Pancreas (tissue), 10 donors: ENCODE measurements around the gene SPANXB1. TPM values are rescaled to one million over a fixed set of nuclear protein-coding genes. Genes with fewer than 3 reads are reported as not detected.
"Not testable (repeated sequence)": the region's sequence is repeated elsewhere in the genome, so short reads cannot be mapped to it uniquely, and the experiment has no call there.

Source experiments
- ATAC-seq, 4 donors: fragments of 200-7000 bp; cut with Tn5 transposase; one replicate each; pipeline versions ENCODE4 v1.8.0 to v1.9.1; 2020; ENCODE audit warnings: mild to moderate bottlenecking in 4 of 4, moderate library complexity in 4 of 4
- DNase-seq, 6 donors: peaks; one replicate each; pipeline ENCODE4 v3.0.0-alpha.2; 2020
- FAIRE-seq: peaks from 2 replicates; lab custom pipeline; 2012; peaks lifted over from hg19 to GRCh38; lab: Jason Lieb, UNC
- H3K27ac ChIP-seq, 4 donors: fragments of 200-600 bp; sonication (generic); 1 replicate in 3 of 4; 2 replicates in 1 of 4; pipeline versions ENCODE4 v1.5.0 to v1.8.0; 2020
- H3K27me3 ChIP-seq, 4 donors: fragments of 200-600 bp; one replicate each; pipeline ENCODE4 v1.8.0; 2021
- H3K36me3 ChIP-seq, 3 donors: fragments of 200-600 bp; sonication (generic) in 1 of 3; one replicate each; pipeline versions ENCODE4 v1.5.0 to v1.8.0; 2020 to 2021
- H3K4me1 ChIP-seq, 3 donors: fragments of 200-600 bp; one replicate each; pipeline ENCODE4 v1.8.0; 2021
- H3K4me3 ChIP-seq, 4 donors: fragments of 200-600 bp; sonication (generic) in 2 of 4; one replicate each; pipeline versions ENCODE4 v1.5.0 to v1.8.0; 2020 to 2021
- H3K9me3 ChIP-seq, 4 donors: fragments of 200-600 bp; one replicate each; pipeline ENCODE4 v1.8.0; 2021
- WGBS, 2 donors: extraction: QIAGEN DNeasy Blood & Tissue Kit; methylation state at CpG; one replicate each; pipeline ENCODE4 v1.1.7; 2013; 5-methylcytosine and 5-hydroxymethylcytosine counted together
- intact Hi-C, 3 donors: fragments of 100-400 bp; cut with DNase I; formaldehyde crosslinking; loops; one replicate each; pipeline versions ENCODE4 v1.11.1 to v1.14.2; 2022
- polyA plus RNA-seq, 2 donors: library from polyadenylated mRNA; stranded (reverse); fragments of 200-250 nt; gene quantifications; one replicate each; pipeline ENCODE4 v1.2.3, GENCODE V29; 2013
- total RNA-seq, 6 donors: library from RNA; stranded (reverse); fragmentation: NEBNext Ultra II Directional in 4 of 6; extraction: Animal tissue kit (Norgen Biotek cat#: 25700) in 4 of 6; gene quantifications; one replicate each; pipeline versions ENCODE4 v1.2.1 to v1.2.4, GENCODE V29; 2021 to 2023
- TF ChIP-seq, protein P1 (sequence below), 4 donors: fragments of 200-600 bp; sonication (generic) in 3 of 4; IDR thresholded peaks; one replicate each; pipeline versions ENCODE4 v1.5.0 to v1.8.0; 2021; ENCODE audit warnings: antibody characterized with exemption in 4 of 4
- donor health status: healthy with polysubstance abuse.
- donor health status: DM: no; HTN: no; CAD: no; lungs with moderate emphysema.
- donor health status: DM: no; HTN: no; CAD: no.
- donor health status: control.
- donor health status: control.
- donor health status: Bipolar disorder and iron deficiency.
- donor health status: DM: yes; HTN: yes; CAD: no.
- donor health status: DM: no; HTN: no; CAD: no.
- donor health status: DM: no; HTN: no; CAD: no.
- donor health status: DM: yes; HTN: yes; CAD: no.

The SPANXB1 gene, protein sequence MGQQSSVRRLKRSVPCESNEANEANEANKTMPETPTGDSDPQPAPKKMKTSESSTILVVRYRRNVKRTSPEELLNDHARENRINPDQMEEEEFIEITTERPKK
- total RNA-seq, result not detected
- not detected for polyA plus RNA-seq

DNA sequence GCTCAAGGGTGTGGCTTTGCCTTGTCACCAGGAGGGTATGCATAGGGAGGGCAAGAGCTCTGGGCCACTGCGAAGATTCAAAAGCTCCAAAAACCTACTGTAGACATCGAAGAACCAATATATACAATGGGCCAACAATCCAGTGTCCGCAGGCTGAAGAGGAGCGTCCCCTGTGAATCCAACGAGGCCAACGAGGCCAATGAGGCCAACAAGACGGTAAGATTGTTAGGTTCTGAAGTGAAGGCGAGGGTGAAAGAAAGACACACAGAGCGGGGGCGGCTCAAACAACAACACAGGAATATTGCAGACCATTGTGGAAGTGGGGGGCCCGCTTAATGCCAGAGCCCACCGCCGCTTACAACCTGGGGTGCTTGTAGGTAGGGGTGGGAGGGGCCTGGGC is at the start of gene SPANXB1:
Gene SPANXB1, plus strand, starts transcription at position 27 of the 400 bp plus-strand sequence. Its CDS starts 100 bp downstream, at position 127.
- intact Hi-C loops, H3K9me3 ChIP-seq, H3K27ac ChIP-seq, ATAC-seq, H3K4me1 ChIP-seq, H3K36me3 ChIP-seq, H3K27me3 ChIP-seq, FAIRE-seq, H3K4me3 ChIP-seq: not testable (repeated sequence)
- 90% methylated on average over 13 of the region's 13 CpGs for WGBS, 2 donors
- DNase-seq, result peak in 2 of 6 donors; percentile 14 to 16

GRCh38 chrX:140967036-140967435 is 35.4 kb upstream of the SPANXB1 start:
- intact Hi-C loops, result no loop called here
- Histone ChIP-seq H3K27me3 (no peaks in the 10 kb centered on the region), H3K4me1 (no peaks in the 10 kb centered on the region), H3K4me3 (no peak overlapping the region), H3K27ac (no peak overlapping the region), H3K36me3 (no peaks in the 10 kb centered on the region), H3K9me3 (no peaks in the 10 kb centered on the region)
- DNase-seq, result no peak
- no peak for FAIRE-seq
- WGBS, 2 donors, result 36 to 48% methylated on average over 3 of the region's 3 CpGs
- peak in 3 of 4 donors; percentile 23 to 38 (median 27) for ATAC-seq
- TF ChIP-seq, protein P1, sequence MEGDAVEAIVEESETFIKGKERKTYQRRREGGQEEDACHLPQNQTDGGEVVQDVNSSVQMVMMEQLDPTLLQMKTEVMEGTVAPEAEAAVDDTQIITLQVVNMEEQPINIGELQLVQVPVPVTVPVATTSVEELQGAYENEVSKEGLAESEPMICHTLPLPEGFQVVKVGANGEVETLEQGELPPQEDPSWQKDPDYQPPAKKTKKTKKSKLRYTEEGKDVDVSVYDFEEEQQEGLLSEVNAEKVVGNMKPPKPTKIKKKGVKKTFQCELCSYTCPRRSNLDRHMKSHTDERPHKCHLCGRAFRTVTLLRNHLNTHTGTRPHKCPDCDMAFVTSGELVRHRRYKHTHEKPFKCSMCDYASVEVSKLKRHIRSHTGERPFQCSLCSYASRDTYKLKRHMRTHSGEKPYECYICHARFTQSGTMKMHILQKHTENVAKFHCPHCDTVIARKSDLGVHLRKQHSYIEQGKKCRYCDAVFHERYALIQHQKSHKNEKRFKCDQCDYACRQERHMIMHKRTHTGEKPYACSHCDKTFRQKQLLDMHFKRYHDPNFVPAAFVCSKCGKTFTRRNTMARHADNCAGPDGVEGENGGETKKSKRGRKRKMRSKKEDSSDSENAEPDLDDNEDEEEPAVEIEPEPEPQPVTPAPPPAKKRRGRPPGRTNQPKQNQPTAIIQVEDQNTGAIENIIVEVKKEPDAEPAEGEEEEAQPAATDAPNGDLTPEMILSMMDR (IDR thresholded peaks at IDR 0.05), result no peak

GRCh38 chrX:140971099-140971795 is 31.1 kb upstream of the SPANXB1 start:
- H3K27ac ChIP-seq, result no peak overlapping the region
- H3K27me3 ChIP-seq, result no peaks in the 10 kb centered on the region
- DNase-seq (no peak), FAIRE-seq (no peak), ATAC-seq (no peak)
- H3K9me3 ChIP-seq, result no peaks in the 10 kb centered on the region
- no peaks in the 10 kb centered on the region for H3K4me1 ChIP-seq
- H3K4me3 ChIP-seq, result no peak overlapping the region
- intact Hi-C loops, result no loop called here
- no peaks in the 10 kb centered on the region for H3K36me3 ChIP-seq
- 64 to 66% methylated on average over 4 of the region's 4 CpGs for WGBS, 2 donors
- TF ChIP-seq, protein P1 (IDR thresholded peaks at IDR 0.05), result no peak

DNA sequence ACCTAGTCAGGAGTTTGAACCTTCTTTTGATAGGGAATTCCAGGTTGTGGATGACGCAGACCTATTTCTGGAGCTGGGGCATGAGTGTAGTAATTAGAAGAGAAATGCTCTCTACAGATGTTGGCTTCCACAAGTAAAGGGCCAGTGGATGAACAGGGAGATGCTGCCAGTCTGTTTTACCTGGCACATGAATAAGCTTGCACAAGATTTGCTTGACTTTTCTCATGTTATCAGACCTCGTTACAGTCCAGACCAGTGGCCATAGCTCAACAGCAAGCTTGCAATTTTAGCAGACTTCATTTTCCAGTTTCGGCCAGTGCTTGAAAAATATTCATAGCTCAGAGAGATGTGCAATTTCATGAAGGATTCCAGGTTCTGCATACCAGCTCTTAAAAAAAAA is 26.9 kb upstream of the SPANXB1 start:
- ATAC-seq (no peak), DNase-seq (no peak), FAIRE-seq (no peak)
- Histone ChIP-seq H3K4me3 (no peak overlapping the region), H3K36me3 (no peaks in the 10 kb centered on the region), H3K9me3 (no peaks in the 10 kb centered on the region), H3K4me1 (no peaks in the 10 kb centered on the region), H3K27ac (no peak overlapping the region), H3K27me3 (no peaks in the 10 kb centered on the region)
- intact Hi-C loops, result no loop called here
- 61 to 69% methylated on average over 3 of the region's 3 CpGs for WGBS, 2 donors
- TF ChIP-seq, protein P1 (IDR thresholded peaks at IDR 0.05), result no peak

GRCh38 chrX:140980271-140980670 is 22.1 kb upstream of the SPANXB1 start:
- Histone ChIP-seq H3K27ac (no peak overlapping the region), H3K4me1 (no peaks in the 10 kb centered on the region), H3K4me3 (no peak overlapping the region), H3K9me3 (no peaks in the 10 kb centered on the region), H3K36me3 (no peaks in the 10 kb centered on the region), H3K27me3 (no peaks in the 10 kb centered on the region)
- WGBS, 2 donors, result 82 to 91% methylated on average over 3 of the region's 3 CpGs
- FAIRE-seq (no peak), DNase-seq (no peak), ATAC-seq (no peak)
- TF ChIP-seq, protein P1 (IDR thresholded peaks at IDR 0.05), result no peak
- intact Hi-C loops, result no loop called here
